GM23338 (cell line): Measurements from ENCODE around the gene MYO7B.

Source experiments
- EZH2 ChIP-seq: fragments of 200-600 bp; sonication (generic); IDR thresholded peaks from one replicate; pipeline ENCODE4 v1.8.0; 2017; ENCODE audit warnings: antibody characterized with exemption, mild to moderate bottlenecking, low read depth; ENCODE audit not compliant: unreplicated experiment
- EZH2phosphoT487 ChIP-seq: fragments of 200-600 bp; sonication (generic); IDR thresholded peaks from one replicate; pipeline ENCODE4 v1.8.1; 2018; ENCODE audit warnings: antibody characterized with exemption; ENCODE audit not compliant: unreplicated experiment
- JUNB ChIP-seq: IDR thresholded peaks from one replicate; pipeline ENCODE4 v1.6.1; 2016; ENCODE audit warnings: antibody characterized with exemption; ENCODE audit not compliant: unreplicated experiment
- POLR2AphosphoS5 ChIP-seq: IDR thresholded peaks from 2 replicates; pipeline ENCODE4 v1.6.1; 2016; ENCODE audit warnings: antibody characterized with exemption, low read depth
- ZNF114 ChIP-seq: fragments of 250-450 bp; sonication (Bioruptor Pico); IDR thresholded peaks from 2 replicates; pipeline ENCODE4 v1.5.0; 2020; ENCODE audit warnings: mild to moderate bottlenecking, moderate library complexity
- TF ChIP-seq, protein P1 (sequence below), 2 experiments: fragments of 200-600 bp in 1 of 2; sonication (generic) in 1 of 2; conservative IDR thresholded peaks; 2 replicates each; pipeline versions ENCODE4 v1.5.1 to v1.6.1; 2016 to 2017; ENCODE audit warnings: antibody characterized with exemption in 2 of 2, low read depth in 2 of 2, mild to moderate bottlenecking in 2 of 2, moderate library complexity in 1 of 2
- TF ChIP-seq, protein P2 (sequence below): IDR thresholded peaks from one replicate; pipeline ENCODE4 v1.6.1; 2018; ENCODE audit warnings: antibody characterized with exemption; ENCODE audit not compliant: unreplicated experiment

DNA sequence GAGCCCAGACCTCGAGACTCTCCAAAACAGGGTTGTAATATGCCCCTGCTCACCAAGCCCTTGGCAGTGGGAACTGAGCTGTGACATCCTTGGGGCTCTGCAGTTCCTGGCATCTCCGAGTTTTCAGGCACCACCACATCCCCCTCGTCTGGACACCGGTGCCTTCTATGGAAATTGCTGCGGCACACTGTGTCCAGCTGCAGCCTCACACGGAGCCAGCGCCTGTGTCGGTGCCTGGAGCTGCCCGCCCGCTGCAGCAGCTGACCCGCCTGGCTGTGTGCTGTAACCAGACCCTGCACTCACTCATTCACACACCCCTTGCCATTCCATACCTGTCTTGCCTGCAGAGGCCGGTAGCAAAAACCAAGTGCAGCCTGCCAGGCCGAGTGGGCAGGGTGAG is 21.0 kb upstream of the MYO7B start:
- TF ChIP-seq, protein P1, sequence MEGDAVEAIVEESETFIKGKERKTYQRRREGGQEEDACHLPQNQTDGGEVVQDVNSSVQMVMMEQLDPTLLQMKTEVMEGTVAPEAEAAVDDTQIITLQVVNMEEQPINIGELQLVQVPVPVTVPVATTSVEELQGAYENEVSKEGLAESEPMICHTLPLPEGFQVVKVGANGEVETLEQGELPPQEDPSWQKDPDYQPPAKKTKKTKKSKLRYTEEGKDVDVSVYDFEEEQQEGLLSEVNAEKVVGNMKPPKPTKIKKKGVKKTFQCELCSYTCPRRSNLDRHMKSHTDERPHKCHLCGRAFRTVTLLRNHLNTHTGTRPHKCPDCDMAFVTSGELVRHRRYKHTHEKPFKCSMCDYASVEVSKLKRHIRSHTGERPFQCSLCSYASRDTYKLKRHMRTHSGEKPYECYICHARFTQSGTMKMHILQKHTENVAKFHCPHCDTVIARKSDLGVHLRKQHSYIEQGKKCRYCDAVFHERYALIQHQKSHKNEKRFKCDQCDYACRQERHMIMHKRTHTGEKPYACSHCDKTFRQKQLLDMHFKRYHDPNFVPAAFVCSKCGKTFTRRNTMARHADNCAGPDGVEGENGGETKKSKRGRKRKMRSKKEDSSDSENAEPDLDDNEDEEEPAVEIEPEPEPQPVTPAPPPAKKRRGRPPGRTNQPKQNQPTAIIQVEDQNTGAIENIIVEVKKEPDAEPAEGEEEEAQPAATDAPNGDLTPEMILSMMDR (conservative IDR thresholded peaks at IDR 0.05; ENCODE audit: low read depth in 2 of 2), result no peak
- no peak for TF ChIP-seq EZH2
- TF ChIP-seq, protein P2, sequence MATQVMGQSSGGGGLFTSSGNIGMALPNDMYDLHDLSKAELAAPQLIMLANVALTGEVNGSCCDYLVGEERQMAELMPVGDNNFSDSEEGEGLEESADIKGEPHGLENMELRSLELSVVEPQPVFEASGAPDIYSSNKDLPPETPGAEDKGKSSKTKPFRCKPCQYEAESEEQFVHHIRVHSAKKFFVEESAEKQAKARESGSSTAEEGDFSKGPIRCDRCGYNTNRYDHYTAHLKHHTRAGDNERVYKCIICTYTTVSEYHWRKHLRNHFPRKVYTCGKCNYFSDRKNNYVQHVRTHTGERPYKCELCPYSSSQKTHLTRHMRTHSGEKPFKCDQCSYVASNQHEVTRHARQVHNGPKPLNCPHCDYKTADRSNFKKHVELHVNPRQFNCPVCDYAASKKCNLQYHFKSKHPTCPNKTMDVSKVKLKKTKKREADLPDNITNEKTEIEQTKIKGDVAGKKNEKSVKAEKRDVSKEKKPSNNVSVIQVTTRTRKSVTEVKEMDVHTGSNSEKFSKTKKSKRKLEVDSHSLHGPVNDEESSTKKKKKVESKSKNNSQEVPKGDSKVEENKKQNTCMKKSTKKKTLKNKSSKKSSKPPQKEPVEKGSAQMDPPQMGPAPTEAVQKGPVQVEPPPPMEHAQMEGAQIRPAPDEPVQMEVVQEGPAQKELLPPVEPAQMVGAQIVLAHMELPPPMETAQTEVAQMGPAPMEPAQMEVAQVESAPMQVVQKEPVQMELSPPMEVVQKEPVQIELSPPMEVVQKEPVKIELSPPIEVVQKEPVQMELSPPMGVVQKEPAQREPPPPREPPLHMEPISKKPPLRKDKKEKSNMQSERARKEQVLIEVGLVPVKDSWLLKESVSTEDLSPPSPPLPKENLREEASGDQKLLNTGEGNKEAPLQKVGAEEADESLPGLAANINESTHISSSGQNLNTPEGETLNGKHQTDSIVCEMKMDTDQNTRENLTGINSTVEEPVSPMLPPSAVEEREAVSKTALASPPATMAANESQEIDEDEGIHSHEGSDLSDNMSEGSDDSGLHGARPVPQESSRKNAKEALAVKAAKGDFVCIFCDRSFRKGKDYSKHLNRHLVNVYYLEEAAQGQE, result no peak
- no peak for TF ChIP-seq POLR2AphosphoS5
- TF ChIP-seq ZNF114 (CRISPR knock-in tag), result no peak
- TF ChIP-seq JUNB, result no peak
- no peak for TF ChIP-seq EZH2phosphoT487
